HEK293 (cell line): ENCODE results near the gene PAGE2.

Experiments
- CTCF ChIA-PET: fragments of 350-600 bp; formaldehyde crosslinking; extraction: SDS; loops from one replicate; lab custom pipeline; 2021; ENCODE audit warnings: antibody characterized with exemption; lab: Yijun Ruan, JAX
- POLR2A ChIA-PET: fragments of 300-600 bp; formaldehyde crosslinking; extraction: SDS; loops from one replicate; lab custom pipeline; 2020; ENCODE audit warnings: antibody characterized with exemption, inconsistent platforms; lab: Yijun Ruan, JAX
- H3K27ac ChIP-seq: fragments of 200-500 bp; sonication (Bioruptor generic); 2 replicates; pipeline ENCODE4 v1.5.1; 2014; ENCODE audit warnings: low read depth, low read length, control low read depth, inconsistent platforms; ENCODE audit errors: extremely low read depth
- H3K36me3 ChIP-seq, 2 experiments: fragments of 200-500 bp in 1 of 2; sonication (Bioruptor generic) in 1 of 2; 1 replicate in 1 of 2; 2 replicates in 1 of 2; pipeline ENCODE4 v1.5.1; 2014 to 2017; ENCODE audit warnings: inconsistent platforms in 2 of 2, low read length in 2 of 2; ENCODE audit not compliant: control insufficient read depth in 2 of 2, insufficient read depth in 1 of 2
- H3K4me1 ChIP-seq: fragments of 200-500 bp; sonication (Bioruptor generic); 2 replicates; pipeline ENCODE4 v1.5.1; 2014; ENCODE audit warnings: mild to moderate bottlenecking, low read length, inconsistent platforms; ENCODE audit not compliant: control insufficient read depth, insufficient read depth
- H3K4me3 ChIP-seq: 2 replicates; pipeline ENCODE4 v1.5.1; 2011; ENCODE audit warnings: low read depth, mild to moderate bottlenecking, control low read depth, low read length, moderate library complexity
- H3K9me3 ChIP-seq: fragments of 200-500 bp; sonication (Bioruptor generic); 2 replicates; pipeline ENCODE4 v1.5.1; 2014; ENCODE audit warnings: low read depth, low read length, inconsistent platforms; ENCODE audit not compliant: control insufficient read depth, insufficient read depth
- ELK4 ChIP-seq: IDR thresholded peaks from 2 replicates; pipeline ENCODE4 v1.6.1; 2011; ENCODE audit warnings: mild to moderate bottlenecking, low read depth, low read length, borderline replicate concordance
- GLIS2 ChIP-seq: fragments of 450-650 bp; formaldehyde crosslinking; IDR thresholded peaks from 2 replicates; pipeline ENCODE4 v1.5.1; 2016; ENCODE audit warnings: missing biosample characterization, missing genetic modification characterization
- HIC1 ChIP-seq: fragments of 450-650 bp; formaldehyde crosslinking; IDR thresholded peaks from 2 replicates; pipeline ENCODE4 v1.5.1; 2016; ENCODE audit warnings: missing biosample characterization, missing genetic modification characterization
- KLF10 ChIP-seq: fragments of 450-650 bp; IDR thresholded peaks from 2 replicates; pipeline ENCODE4 v1.5.1; 2018; ENCODE audit warnings: missing biosample characterization, mild to moderate bottlenecking, missing genetic modification characterization
- PBX3 ChIP-seq: sonication (generic); formaldehyde crosslinking; IDR thresholded peaks from 2 replicates; pipeline ENCODE4 v1.8.1; 2022; ENCODE audit warnings: mild to moderate bottlenecking, moderate library complexity, missing genetic modification reagents
- REPIN1 ChIP-seq: fragments of 450-650 bp; formaldehyde crosslinking; IDR thresholded peaks from 2 replicates; pipeline ENCODE4 v1.5.1; 2017; ENCODE audit warnings: missing biosample characterization, missing genetic modification characterization, low read depth
- ZBTB1 ChIP-seq: fragments of 450-650 bp; formaldehyde crosslinking; IDR thresholded peaks from 2 replicates; pipeline ENCODE4 v1.5.1; 2016; ENCODE audit warnings: missing biosample characterization, missing genetic modification characterization
- ZEB2 ChIP-seq: fragments of 450-650 bp; formaldehyde crosslinking; IDR thresholded peaks from 2 replicates; pipeline ENCODE4 v1.5.1; 2016; ENCODE audit warnings: missing biosample characterization, missing genetic modification characterization
- ZNF121 ChIP-seq: fragments of 450-650 bp; formaldehyde crosslinking; IDR thresholded peaks from 2 replicates; pipeline ENCODE4 v1.5.1; 2016; ENCODE audit warnings: missing biosample characterization, missing genetic modification characterization
- ZNF133 ChIP-seq: fragments of 450-650 bp; formaldehyde crosslinking; IDR thresholded peaks from 2 replicates; pipeline ENCODE4 v1.5.1; 2016; ENCODE audit warnings: missing biosample characterization, missing genetic modification characterization
- ZNF169 ChIP-seq: fragments of 450-650 bp; formaldehyde crosslinking; IDR thresholded peaks from 2 replicates; pipeline ENCODE4 v1.5.1; 2016; ENCODE audit warnings: missing biosample characterization, missing genetic modification characterization
- ZNF37A ChIP-seq: fragments of 450-650 bp; IDR thresholded peaks from 2 replicates; pipeline ENCODE4 v1.5.1; 2018; ENCODE audit warnings: missing biosample characterization, missing genetic modification characterization
- ZNF416 ChIP-seq: fragments of 450-650 bp; formaldehyde crosslinking; IDR thresholded peaks from 2 replicates; pipeline ENCODE4 v1.5.1; 2016; ENCODE audit warnings: missing biosample characterization, missing genetic modification characterization
- ZNF423 ChIP-seq: fragments of 450-650 bp; formaldehyde crosslinking; IDR thresholded peaks from 2 replicates; pipeline ENCODE4 v1.5.1; 2016; ENCODE audit warnings: missing biosample characterization, missing genetic modification characterization
- ZNF571 ChIP-seq: fragments of 450-650 bp; formaldehyde crosslinking; IDR thresholded peaks from 2 replicates; pipeline ENCODE4 v1.5.0; 2017; ENCODE audit warnings: missing biosample characterization, missing genetic modification characterization
- ZNF596 ChIP-seq: fragments of 450-650 bp; IDR thresholded peaks from 2 replicates; pipeline ENCODE4 v1.5.0; 2018; ENCODE audit warnings: missing biosample characterization, mild to moderate bottlenecking, missing genetic modification characterization, moderate library complexity
- ZNF664 ChIP-seq: fragments of 450-650 bp; formaldehyde crosslinking; IDR thresholded peaks from 2 replicates; pipeline ENCODE4 v1.5.1; 2016; ENCODE audit warnings: missing biosample characterization, missing genetic modification characterization
- ZNF670 ChIP-seq: fragments of 450-650 bp; formaldehyde crosslinking; IDR thresholded peaks from 2 replicates; pipeline ENCODE4 v1.5.1; 2016; ENCODE audit warnings: missing biosample characterization, missing genetic modification characterization, low read depth
- ZNF76 ChIP-seq: fragments of 450-650 bp; formaldehyde crosslinking; IDR thresholded peaks from 2 replicates; pipeline ENCODE4; 2016; ENCODE audit warnings: low read depth, missing biosample characterization, missing genetic modification characterization, borderline replicate concordance
- ZNF785 ChIP-seq: fragments of 450-650 bp; formaldehyde crosslinking; IDR thresholded peaks from 2 replicates; pipeline ENCODE4 v1.5.1; 2016; ENCODE audit warnings: missing biosample characterization, missing genetic modification characterization
- ZSCAN5A ChIP-seq: fragments of 450-650 bp; formaldehyde crosslinking; IDR thresholded peaks from 2 replicates; pipeline ENCODE4 v1.5.1; 2016; ENCODE audit warnings: missing biosample characterization, missing genetic modification characterization
- ZXDB ChIP-seq: fragments of 450-650 bp; formaldehyde crosslinking; IDR thresholded peaks from 2 replicates; pipeline ENCODE4 v1.5.1; 2016; ENCODE audit warnings: missing biosample characterization, missing genetic modification characterization

The PAGE2 gene

GRCh38 chrX:55088795-55089489 lies at the start of gene PAGE2:
Gene PAGE2, plus strand, starts transcription at chrX:55089018. Its CDS starts 1,003 bp downstream, at chrX:55090021.
- TF ChIP-seq ZNF423 (no peak), GLIS2 (tag by site-specific recombination) (no peak), KLF10 (tag by site-specific recombination) (no peak), PBX3 (CRISPR knock-in tag) (no peak), ZBTB1 (tag by site-specific recombination) (no peak), ZNF664 (tag by site-specific recombination) (no peak), ZNF121 (no peak), ZNF169 (tag by site-specific recombination) (no peak), ZEB2 (tag by site-specific recombination) (no peak), ZNF670 (tag by site-specific recombination) (no peak), ELK4 (no peak), ZXDB (tag by site-specific recombination) (no peak), ZNF76 (tag by site-specific recombination) (no peak), ZNF416 (tag by site-specific recombination) (no peak), ZNF37A (no peak), HIC1 (tag by site-specific recombination) (no peak), ZNF785 (no peak), ZSCAN5A (tag by site-specific recombination) (no peak)
- Histone ChIP-seq H3K4me3 (no peak within 1 kb of the TSS), H3K4me1 (no peaks in the 10 kb centered on the region), H3K27ac (no peak within 1 kb of the TSS), H3K9me3 (no peaks in the 10 kb centered on the region), H3K36me3 (no peaks in the 10 kb centered on the region)
- CTCF ChIA-PET: no interaction called here
- POLR2A ChIA-PET: no interaction called here

GRCh38 chrX:55039471-55039870 lies 49.3 kb upstream of the PAGE2 start:
- 0 out of 2 replicates have a peak, but pooled peaks cover 2% of the 10 kb centered on the region for H3K9me3 ChIP-seq
- POLR2A ChIA-PET: no interaction called here
- TF ChIP-seq ZNF571 (tag by site-specific recombination) (no peak), REPIN1 (no peak), ZNF596 (no peak), ZNF133 (tag by site-specific recombination) (no peak)
- CTCF ChIA-PET: interaction anchor here (0.7 kb wide), 1 partner anchor 124 kb away, joined by 3 read pairs; no protein-coding TSS in a partner anchor
- no peak overlapping the region for H3K4me3 ChIP-seq
- H3K27ac ChIP-seq: no peak overlapping the region
- H3K4me1 ChIP-seq: no peaks in the 10 kb centered on the region
- H3K36me3 ChIP-seq: no peaks in the 10 kb centered on the region
